IPS DF 6.9 (cell line): ENCODE measurements around the gene CCDC127.

Experiments
- DNase-seq: peaks from one replicate; pipeline ENCODE4 v3.0.0-alpha.2; 2013; ENCODE audit warnings: low read depth, low spot score
- H3K27ac ChIP-seq: one replicate; pipeline ENCODE4 v1.5.1; 2013; ENCODE audit warnings: low read length, control low read depth
- H3K27me3 ChIP-seq: 2 replicates; pipeline ENCODE4 v1.6.1; 2013; ENCODE audit warnings: mild to moderate bottlenecking, low read length; ENCODE audit not compliant: control insufficient read depth, insufficient read depth
- H3K36me3 ChIP-seq: 2 replicates; pipeline ENCODE4 v1.6.1; 2013; ENCODE audit warnings: low read length; ENCODE audit not compliant: control insufficient read depth, insufficient read depth
- H3K4me1 ChIP-seq: 2 replicates; pipeline ENCODE4 v1.6.1; 2013; ENCODE audit warnings: low read length; ENCODE audit not compliant: control insufficient read depth, insufficient read depth
- H3K4me3 ChIP-seq: 2 replicates; pipeline ENCODE4 v1.5.1; 2013; ENCODE audit warnings: mild to moderate bottlenecking, low read length
- H3K9me3 ChIP-seq: 2 replicates; pipeline ENCODE4 v1.6.1; 2013; ENCODE audit warnings: low read length, inconsistent platforms; ENCODE audit not compliant: control insufficient read depth, insufficient read depth
- WGBS: extraction: QIAGEN DNeasy Blood & Tissue Kit; methylation state at CpG from one replicate; pipeline ENCODE4 v1.1.7; 2013; ENCODE audit warnings: mixed read lengths, missing lambda C conversion rate; ENCODE audit not compliant: insufficient read length, insufficient coverage; 5-methylcytosine and 5-hydroxymethylcytosine counted together

CCDC127 gene

DNA sequence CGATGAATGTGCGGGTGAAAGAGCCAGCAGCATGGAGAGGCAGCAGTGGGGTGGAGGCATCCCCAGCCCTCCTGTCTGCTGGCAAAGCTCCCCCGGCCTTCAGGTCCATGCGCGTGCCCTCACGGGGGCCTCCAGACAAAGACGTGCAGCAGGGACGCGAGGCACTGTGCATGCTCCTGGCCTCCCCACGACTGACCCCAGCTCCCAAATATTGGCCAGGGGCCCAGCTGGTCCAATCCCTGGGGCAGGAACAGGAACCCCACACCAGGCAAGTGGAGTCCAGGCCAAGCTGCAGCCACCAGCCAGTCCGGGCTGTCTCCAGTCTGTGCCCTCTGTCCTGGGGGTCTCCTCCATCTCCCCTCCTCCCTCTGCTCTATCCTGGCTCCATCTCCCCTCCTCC lies 60.2 kb downstream of the CCDC127 start:
- Histone ChIP-seq H3K4me3 (no peak overlapping the region), H3K9me3 (no peaks in the 10 kb centered on the region), H3K27me3 (no peaks in the 10 kb centered on the region), H3K27ac (no peak overlapping the region), H3K36me3 (peaks cover 57% of the 10 kb centered on the region), H3K4me1 (no peaks in the 10 kb centered on the region)
- no peak for DNase-seq
- 100% methylated on average over 1 of the region's 11 CpGs for WGBS

DNA sequence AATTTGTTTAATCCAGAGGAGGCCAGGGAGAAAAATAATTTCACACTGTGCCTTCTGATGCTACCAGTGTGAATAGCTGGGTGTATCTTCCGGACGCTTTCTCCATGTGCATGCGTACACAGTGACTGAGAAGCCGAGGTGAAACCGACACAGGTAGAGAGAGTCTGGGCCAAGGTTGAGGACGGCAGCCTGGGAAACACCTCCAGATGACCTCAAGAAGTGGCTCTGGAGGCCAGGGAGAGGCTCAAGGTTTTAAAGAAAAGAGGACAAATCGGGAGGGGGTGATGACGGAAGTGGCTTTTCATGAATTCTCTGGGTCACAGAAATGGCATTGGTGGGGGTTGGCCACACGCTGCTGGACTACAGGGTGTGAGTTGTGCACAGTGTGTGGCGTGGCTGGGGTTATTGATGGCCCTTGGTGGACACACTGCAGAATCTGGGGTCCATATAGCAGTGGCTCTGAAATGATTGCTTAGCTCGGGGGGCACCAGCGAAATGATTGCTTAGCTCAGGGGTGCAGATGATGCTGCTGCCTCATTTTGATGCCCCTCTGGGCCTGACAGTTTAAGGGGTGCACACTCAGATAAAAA lies 60.7 kb downstream of the CCDC127 start:
- no peak overlapping the region for H3K4me3 ChIP-seq
- no peaks in the 10 kb centered on the region for H3K9me3 ChIP-seq
- H3K4me1 ChIP-seq, result no peaks in the 10 kb centered on the region
- no peak overlapping the region for H3K27ac ChIP-seq
- no CpG with 5 or more reads among the region's 12 CpGs for WGBS
- peaks cover 53% of the 10 kb centered on the region for H3K36me3 ChIP-seq
- H3K27me3 ChIP-seq, result no peaks in the 10 kb centered on the region
- DNase-seq, result no peak

DNA sequence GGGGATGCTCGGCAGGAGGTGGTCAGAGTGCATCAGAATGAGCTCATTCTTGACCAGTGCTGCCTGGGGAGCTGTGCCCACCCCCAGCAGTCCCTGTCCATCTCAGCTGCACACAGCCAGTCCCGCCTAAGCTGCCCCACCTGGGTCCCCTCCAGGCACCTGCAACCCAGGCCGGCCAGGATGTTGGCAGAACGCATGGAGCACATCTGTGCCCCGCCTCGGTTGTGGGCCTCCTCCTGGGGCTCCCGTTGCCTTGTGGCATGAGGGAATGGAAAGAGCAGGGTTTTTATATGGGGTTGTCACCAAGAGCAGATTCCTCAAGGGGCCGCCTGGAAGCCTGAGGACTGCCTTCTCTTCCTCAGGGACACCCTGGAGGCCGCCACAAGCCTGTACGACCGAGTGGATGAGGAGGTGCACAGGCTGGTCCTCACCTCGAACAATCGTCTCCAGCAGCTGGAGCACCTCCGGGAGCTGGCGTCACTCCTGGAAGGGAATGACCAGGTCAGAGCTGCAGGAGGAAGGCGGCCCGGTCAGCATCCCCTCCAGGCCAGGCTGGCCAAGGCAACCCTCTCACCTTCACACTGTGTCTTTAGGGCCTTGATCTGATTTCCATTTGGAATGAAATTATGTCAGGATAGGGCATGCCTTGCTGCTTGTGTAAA lies 61.4 kb downstream of the CCDC127 start:
- Histone ChIP-seq H3K27ac (no peak overlapping the region), H3K4me1 (no peaks in the 10 kb centered on the region), H3K4me3 (no peak overlapping the region), H3K9me3 (no peaks in the 10 kb centered on the region), H3K36me3 (peaks cover 47% of the 10 kb centered on the region), H3K27me3 (no peaks in the 10 kb centered on the region)
- no peak for DNase-seq
- WGBS, result no CpG with 5 or more reads among the region's 17 CpGs

DNA sequence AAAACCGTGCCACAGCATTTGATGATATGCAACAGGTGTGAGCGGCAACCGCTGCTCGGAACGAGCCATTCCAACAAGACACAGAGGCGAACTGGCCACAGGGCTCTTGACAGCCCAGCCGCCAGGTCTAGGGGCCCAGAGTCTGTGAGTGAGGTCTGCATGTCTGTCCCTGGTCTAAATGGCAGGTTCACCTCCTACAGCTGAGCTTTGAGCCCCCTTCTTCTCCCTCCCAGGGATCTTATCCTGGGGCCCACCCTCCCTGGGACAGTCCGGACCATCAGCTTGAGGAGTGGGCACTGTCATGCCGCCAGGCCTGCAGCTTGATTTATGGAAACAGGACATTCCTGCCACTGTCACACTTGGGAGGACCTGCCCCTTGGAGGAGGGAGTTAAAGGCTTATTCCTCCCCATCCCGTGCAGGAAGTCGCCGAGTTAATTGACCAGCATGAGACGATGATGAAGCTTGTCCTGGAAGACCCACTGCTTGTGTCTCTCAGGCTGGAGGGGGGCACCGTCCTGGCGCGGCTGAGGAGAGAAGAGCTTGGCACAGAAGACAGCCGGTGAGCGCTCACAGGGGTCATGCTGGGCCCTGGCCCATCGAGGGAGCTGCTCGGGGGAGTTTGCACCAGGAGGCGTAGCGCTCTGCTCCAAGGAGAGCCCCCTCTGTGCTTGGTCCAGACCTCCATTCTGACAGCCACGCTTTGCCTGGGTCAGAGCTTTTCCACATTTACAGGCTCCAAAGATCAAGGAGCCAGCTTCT lies 62.1 kb downstream of the CCDC127 start:
- H3K9me3 ChIP-seq, result no peaks in the 10 kb centered on the region
- H3K4me1 ChIP-seq, result no peaks in the 10 kb centered on the region
- H3K4me3 ChIP-seq, result no peak overlapping the region
- H3K36me3 ChIP-seq, result peaks cover 44% of the 10 kb centered on the region
- no peak overlapping the region for H3K27ac ChIP-seq
- no CpG with 5 or more reads among the region's 23 CpGs for WGBS
- no peaks in the 10 kb centered on the region for H3K27me3 ChIP-seq
- DNase-seq, result no peak

DNA sequence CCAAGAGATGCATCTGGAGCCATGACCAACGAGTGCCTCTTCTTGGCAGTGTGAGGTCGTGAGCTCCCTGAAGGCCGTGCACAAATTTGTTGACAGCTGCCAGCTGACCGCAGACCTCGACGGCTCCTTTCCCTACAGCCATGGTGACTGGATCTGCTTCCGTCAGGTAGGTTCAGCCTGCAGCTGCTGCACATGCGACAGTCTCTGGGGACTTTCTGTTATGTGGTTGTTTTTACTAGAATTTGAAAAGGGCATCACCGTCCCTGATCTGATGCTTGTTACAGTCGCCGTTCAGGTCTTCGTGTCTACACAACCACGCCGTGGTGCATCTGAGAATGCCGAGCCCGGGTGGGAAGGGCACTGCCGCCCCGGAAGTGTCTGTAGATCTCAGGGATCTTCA lies 63.1 kb downstream of the CCDC127 start:
- no CpG with 5 or more reads among the region's 18 CpGs for WGBS
- Histone ChIP-seq H3K4me1 (no peaks in the 10 kb centered on the region), H3K36me3 (peaks cover 39% of the 10 kb centered on the region), H3K27ac (no peak overlapping the region), H3K9me3 (no peaks in the 10 kb centered on the region), H3K27me3 (no peaks in the 10 kb centered on the region), H3K4me3 (no peak overlapping the region)
- DNase-seq, result no peak

DNA sequence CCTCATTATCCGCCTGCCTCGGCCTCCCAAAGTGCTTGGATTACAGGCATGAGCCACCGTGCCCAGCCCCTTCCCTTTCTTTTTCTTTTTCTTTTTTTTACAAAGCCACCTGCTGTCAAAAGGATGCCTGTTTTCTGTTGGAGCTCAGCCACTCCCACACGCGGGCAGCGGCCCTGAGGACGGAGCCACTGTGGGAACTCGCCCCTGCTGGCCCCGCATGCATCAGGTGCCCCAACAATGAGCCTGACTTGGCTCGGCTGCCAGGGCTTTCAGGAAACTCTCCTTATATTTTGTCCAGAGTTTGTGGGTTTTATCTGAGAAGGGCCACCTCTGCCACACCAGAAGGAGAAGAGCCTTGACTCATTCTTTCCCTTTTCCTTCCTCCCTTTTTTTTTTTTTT lies 63.7 kb downstream of the CCDC127 start:
- H3K36me3 ChIP-seq, result peaks cover 36% of the 10 kb centered on the region
- no peak overlapping the region for H3K27ac ChIP-seq
- no peak overlapping the region for H3K4me3 ChIP-seq
- H3K9me3 ChIP-seq, result no peaks in the 10 kb centered on the region
- WGBS, result no CpG with 5 or more reads among the region's 10 CpGs
- no peaks in the 10 kb centered on the region for H3K4me1 ChIP-seq
- DNase-seq, result no peak
- no peaks in the 10 kb centered on the region for H3K27me3 ChIP-seq

DNA sequence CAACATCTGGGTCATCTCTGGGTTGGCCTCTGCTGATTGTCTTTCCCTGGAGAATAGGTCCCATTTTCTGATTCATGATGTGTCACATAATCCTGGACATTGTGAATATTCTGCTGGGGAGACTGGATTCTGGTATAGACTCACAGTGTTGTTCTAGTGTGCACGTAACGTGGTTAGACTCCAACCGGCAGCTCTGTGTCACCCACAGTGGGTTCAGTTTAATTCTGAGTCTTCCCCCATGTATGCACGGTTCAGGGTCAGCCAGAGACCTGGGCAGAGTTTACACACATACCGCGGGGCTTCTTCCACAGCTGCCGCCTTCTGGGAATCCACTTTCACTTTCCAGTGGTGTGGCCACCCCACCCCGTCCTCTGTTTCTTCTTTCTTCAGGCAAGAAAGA lies 64.7 kb downstream of the CCDC127 start:
- Histone ChIP-seq H3K4me1 (no peaks in the 10 kb centered on the region), H3K9me3 (no peaks in the 10 kb centered on the region), H3K27me3 (no peaks in the 10 kb centered on the region), H3K27ac (no peak overlapping the region), H3K36me3 (peaks cover 34% of the 10 kb centered on the region), H3K4me3 (no peak overlapping the region)
- no peak for DNase-seq
- no CpG with 5 or more reads among the region's 8 CpGs for WGBS

DNA sequence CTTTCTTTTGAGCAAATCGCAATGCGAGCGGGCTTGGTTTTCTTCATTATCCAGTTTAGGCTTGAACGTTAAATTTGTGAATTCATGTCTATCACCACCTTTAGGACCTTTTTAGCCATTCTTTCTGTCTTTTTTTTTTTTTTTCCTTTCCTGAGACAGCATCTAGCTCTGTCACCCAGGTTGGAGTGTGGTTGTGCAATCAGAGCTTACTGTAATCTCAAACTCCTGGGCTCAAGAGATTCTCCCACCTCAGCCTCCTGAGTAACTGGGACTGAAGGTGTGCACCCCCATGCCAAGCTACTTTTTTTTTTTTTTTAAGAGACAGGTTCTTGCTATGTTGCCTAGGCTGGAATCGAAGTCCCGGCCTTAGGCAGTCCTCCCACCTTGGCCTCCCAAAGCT lies 65.9 kb downstream of the CCDC127 start:
- no peak for DNase-seq
- no peaks in the 10 kb centered on the region for H3K27me3 ChIP-seq
- H3K4me1 ChIP-seq, result no peaks in the 10 kb centered on the region
- peaks cover 33% of the 10 kb centered on the region for H3K36me3 ChIP-seq
- no peak overlapping the region for H3K4me3 ChIP-seq
- H3K27ac ChIP-seq, result no peak overlapping the region
- WGBS, result no CpG with 5 or more reads among the region's 6 CpGs
- no peaks in the 10 kb centered on the region for H3K9me3 ChIP-seq

DNA sequence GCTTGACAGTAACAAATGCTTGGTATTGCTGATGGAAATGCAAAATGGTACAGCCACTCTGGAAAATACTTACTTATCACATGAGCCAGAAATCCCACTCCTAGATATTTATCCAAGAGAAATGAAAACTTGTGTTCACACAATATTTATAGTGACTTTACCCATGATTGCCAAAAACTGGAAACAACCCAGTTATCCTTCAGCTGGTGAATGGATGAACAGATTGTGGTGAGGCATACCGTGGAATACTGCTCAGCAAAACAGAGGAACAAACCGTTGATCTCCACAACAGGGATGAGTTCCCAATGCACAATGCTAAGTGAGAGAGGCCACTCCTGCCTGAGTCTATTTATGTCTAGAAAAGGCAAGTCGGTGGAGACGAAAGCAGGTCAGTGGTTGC lies 67.2 kb downstream of the CCDC127 start:
- no peak overlapping the region for H3K27ac ChIP-seq
- no peak for DNase-seq
- no peak overlapping the region for H3K4me3 ChIP-seq
- no peaks in the 10 kb centered on the region for H3K4me1 ChIP-seq
- peaks cover 28% of the 10 kb centered on the region for H3K36me3 ChIP-seq
- WGBS, result no CpG with 5 or more reads among the region's 4 CpGs
- peaks cover 3% of the 10 kb centered on the region; the same call in 1 of the 2 replicates for H3K9me3 ChIP-seq
- no peaks in the 10 kb centered on the region for H3K27me3 ChIP-seq

DNA sequence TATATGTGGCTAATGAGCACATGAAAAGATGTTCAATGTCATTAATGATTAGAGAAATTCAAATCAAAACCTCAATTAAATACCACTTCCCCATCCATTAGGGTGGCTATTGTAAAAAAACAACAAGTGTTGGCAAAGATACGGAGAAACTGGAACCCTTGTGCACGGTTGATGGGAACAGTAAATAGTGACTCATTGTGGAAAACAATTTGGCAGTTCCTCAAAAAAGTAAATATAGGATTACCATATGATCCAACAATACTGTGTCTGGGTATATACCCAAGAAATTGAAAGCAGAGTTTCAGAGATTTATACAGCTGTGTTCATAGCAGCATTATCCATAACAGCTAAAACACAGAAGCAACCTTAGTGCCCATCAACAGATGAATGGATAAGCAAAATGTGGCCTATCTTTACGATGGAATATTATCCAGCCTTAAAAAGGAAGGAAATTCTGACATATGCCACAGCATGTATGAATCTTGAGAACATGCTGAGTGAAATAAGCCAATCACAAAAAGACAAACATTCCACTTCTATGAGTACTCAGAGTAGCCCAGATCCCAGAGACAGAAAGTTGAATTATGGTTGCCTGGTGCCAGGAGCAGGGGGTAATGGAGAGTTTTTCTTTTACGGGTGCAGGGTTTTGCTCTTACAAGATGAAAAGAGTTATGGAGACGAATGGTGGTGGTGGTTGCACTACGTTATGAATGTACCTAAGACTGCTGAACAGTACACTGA lies 68.0 kb downstream of the CCDC127 start:
- DNase-seq, result no peak
- no CpG with 5 or more reads among the region's 6 CpGs for WGBS

More for the DNA sequence above, 68.0 kb downstream of the CCDC127 start:
- H3K4me1 ChIP-seq, result no peaks in the 10 kb centered on the region
- no peak overlapping the region for H3K4me3 ChIP-seq
- H3K9me3 ChIP-seq, result peaks cover 3% of the 10 kb centered on the region; the same call in 1 of the 2 replicates
- no peaks in the 10 kb centered on the region for H3K27me3 ChIP-seq
- no peak overlapping the region for H3K27ac ChIP-seq
- H3K36me3 ChIP-seq, result peaks cover 24% of the 10 kb centered on the region
